Testis (tissue), 3 donors: Measurements from ENCODE around the gene FUT8. TPM values are rescaled to one million over a fixed set of nuclear protein-coding genes. Genes with fewer than 3 reads are reported as not detected.

Experiments
- DNase-seq: peaks from one replicate; pipeline ENCODE4 v3.0.0-alpha.2; 2019
- H3K27ac ChIP-seq, 2 donors: fragments of 200-600 bp; sonication (generic); one replicate each; pipeline ENCODE4 v1.5.1; 2019
- H3K27me3 ChIP-seq: fragments of 200-600 bp; sonication (generic); one replicate; pipeline ENCODE4 v1.5.1; 2019
- H3K36me3 ChIP-seq: fragments of 200-600 bp; sonication (generic); one replicate; pipeline ENCODE4 v1.5.1; 2017; ENCODE audit warnings: low read depth; ENCODE audit errors: missing control alignments
- H3K4me1 ChIP-seq: fragments of 200-600 bp; sonication (generic); one replicate; pipeline ENCODE4 v1.5.1; 2019
- H3K4me3 ChIP-seq, 2 donors: fragments of 200-600 bp; sonication (generic); one replicate each; pipeline ENCODE4 v1.5.1; 2017 to 2019
- H3K9me3 ChIP-seq: fragments of 200-600 bp; sonication (generic); one replicate; pipeline ENCODE4 v1.5.1; 2017
- POLR2A ChIP-seq: fragments of 450-650 bp; IDR thresholded peaks from one replicate; pipeline ENCODE4 v1.6.1; 2017; ENCODE audit warnings: antibody characterized with exemption, mild to moderate bottlenecking, moderate library complexity
- WGBS, 2 donors: methylation state at CpG; one replicate each; pipeline ENCODE4 v1.1.5; 2018; 5-methylcytosine and 5-hydroxymethylcytosine counted together
- intact Hi-C: fragments of 100-400 bp; cut with DNase I; formaldehyde crosslinking; loops from one replicate; pipeline ENCODE4 v1.15.1; 2023; ENCODE audit warnings: low total_unique reads
- polyA plus RNA-seq: library from polyadenylated mRNA; stranded (reverse); fragments of 350-450 nt; fragmentation: Illumina TruSeq; extraction: RNeasy Lipid Tissue Mini Kit (QIAGEN cat#74804); gene quantifications from one replicate; pipeline ENCODE4 v1.2.3, GENCODE V29; 2014; ENCODE audit warnings: low read depth, low replicate concordance; ENCODE audit not compliant: insufficient read depth
- total RNA-seq, 2 donors: library from RNA; depleted of rRNA; stranded (reverse); fragments of >200 nt; gene quantifications; one replicate each; pipeline ENCODE4 v1.2.3, GENCODE V29; 2016
- TF ChIP-seq, protein P1 (sequence below), 3 experiments: fragments of 450-650 bp in 2 of 3; fragments of 200-600 bp in 1 of 3; sonication (generic) in 1 of 3; IDR thresholded peaks; one replicate each; pipeline ENCODE4 v1.5.1; 2016 to 2019; ENCODE audit warnings: antibody characterized with exemption in 3 of 3, mild to moderate bottlenecking in 2 of 3, moderate library complexity in 1 of 3

FUT8 gene
- total and polyA plus RNA-seq, 3 donors from 2014 or later: 47.1 to 68.3 (median 58.7) TPM

DNA sequence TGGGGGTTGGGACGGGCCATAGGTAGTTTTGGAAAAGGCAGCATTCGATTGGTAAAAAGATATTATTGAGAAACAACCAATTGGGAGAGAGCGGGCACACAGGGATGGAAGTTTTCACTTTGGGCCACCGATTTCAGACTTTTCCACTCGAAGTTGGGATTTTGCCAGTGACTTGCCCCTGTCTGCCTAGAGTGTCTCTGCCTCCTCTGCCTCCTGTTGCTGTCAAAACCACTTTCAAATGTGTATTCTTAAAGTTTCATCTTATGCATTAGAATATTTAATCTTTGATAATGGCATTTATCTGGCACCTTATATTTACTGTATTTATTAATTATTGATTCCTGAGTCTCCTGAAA is 182.3 kb downstream of the FUT8 start:
- 92 to 97% methylated on average over 5 of the region's 5 CpGs for WGBS, 2 donors
- Histone ChIP-seq H3K36me3 (no peaks in the 10 kb centered on the region), H3K27me3 (no peaks in the 10 kb centered on the region), H3K9me3 (no peaks in the 10 kb centered on the region), H3K27ac (no peak overlapping the region), H3K4me1 (no peaks in the 10 kb centered on the region), H3K4me3 (no peak overlapping the region)
- intact Hi-C loops: no loop called here
- TF ChIP-seq, protein P1, sequence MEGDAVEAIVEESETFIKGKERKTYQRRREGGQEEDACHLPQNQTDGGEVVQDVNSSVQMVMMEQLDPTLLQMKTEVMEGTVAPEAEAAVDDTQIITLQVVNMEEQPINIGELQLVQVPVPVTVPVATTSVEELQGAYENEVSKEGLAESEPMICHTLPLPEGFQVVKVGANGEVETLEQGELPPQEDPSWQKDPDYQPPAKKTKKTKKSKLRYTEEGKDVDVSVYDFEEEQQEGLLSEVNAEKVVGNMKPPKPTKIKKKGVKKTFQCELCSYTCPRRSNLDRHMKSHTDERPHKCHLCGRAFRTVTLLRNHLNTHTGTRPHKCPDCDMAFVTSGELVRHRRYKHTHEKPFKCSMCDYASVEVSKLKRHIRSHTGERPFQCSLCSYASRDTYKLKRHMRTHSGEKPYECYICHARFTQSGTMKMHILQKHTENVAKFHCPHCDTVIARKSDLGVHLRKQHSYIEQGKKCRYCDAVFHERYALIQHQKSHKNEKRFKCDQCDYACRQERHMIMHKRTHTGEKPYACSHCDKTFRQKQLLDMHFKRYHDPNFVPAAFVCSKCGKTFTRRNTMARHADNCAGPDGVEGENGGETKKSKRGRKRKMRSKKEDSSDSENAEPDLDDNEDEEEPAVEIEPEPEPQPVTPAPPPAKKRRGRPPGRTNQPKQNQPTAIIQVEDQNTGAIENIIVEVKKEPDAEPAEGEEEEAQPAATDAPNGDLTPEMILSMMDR (IDR thresholded peaks at IDR 0.05): no peak
- DNase-seq: no peak

DNA sequence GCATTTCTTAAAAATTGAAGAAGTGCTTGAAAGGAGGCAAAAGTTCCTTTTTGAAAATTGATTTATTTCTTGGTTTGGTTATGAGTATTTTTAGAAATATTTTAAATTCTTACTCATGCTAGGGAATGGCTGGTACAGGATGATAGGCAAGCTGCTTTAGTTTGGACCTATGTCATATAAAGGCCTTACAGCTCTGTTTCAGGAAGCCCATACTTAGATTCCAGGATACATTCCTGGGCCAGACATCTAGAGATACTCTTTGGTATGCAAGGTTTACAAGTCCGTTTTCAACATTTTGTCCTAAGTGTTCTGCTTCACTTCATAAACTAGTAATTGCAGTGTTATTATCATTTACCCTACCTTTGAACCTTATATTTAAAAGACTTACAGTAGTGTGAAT is 186.8 kb downstream of the FUT8 start:
- Histone ChIP-seq H3K9me3 (no peaks in the 10 kb centered on the region), H3K36me3 (no peaks in the 10 kb centered on the region), H3K4me1 (no peaks in the 10 kb centered on the region), H3K4me3 (no peak overlapping the region), H3K27me3 (no peaks in the 10 kb centered on the region), H3K27ac (no peak overlapping the region)
- DNase-seq: no peak
- TF ChIP-seq, protein P1 (IDR thresholded peaks at IDR 0.05): no peak
- no peak for TF ChIP-seq POLR2A
- intact Hi-C loops: no loop called here
- WGBS, 2 donors: 27 to 31% methylated on average over 1 of the region's 1 CpG

DNA sequence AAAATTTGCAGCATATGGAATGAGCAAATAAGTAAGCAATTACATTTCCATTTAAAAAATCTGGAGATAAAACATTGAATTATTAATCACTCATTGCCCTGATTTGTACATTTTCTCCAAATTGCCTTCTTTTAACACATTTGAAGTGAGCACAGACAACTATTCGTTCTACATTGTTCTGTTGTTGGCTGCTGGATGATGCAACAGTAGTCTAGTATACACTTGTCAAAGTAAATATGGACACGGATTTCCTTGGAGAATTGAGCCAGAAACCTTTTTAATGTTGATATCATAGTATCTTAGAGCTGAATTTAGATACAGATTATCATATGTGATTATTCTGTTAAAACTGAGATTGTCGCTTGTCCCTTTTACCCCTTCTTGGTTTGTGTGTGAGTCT is 188.2 kb downstream of the FUT8 start:
- no peaks in the 10 kb centered on the region for H3K4me1 ChIP-seq
- no peaks in the 10 kb centered on the region for H3K36me3 ChIP-seq
- H3K27ac ChIP-seq: no peak overlapping the region
- no peak for TF ChIP-seq POLR2A
- TF ChIP-seq, protein P1 (IDR thresholded peaks at IDR 0.05): no peak
- intact Hi-C loops: no loop called here
- H3K4me3 ChIP-seq: no peak overlapping the region
- 84 to 88% methylated on average over 3 of the region's 3 CpGs for WGBS, 2 donors
- H3K9me3 ChIP-seq: no peaks in the 10 kb centered on the region
- H3K27me3 ChIP-seq: no peaks in the 10 kb centered on the region
- DNase-seq: no peak

DNA sequence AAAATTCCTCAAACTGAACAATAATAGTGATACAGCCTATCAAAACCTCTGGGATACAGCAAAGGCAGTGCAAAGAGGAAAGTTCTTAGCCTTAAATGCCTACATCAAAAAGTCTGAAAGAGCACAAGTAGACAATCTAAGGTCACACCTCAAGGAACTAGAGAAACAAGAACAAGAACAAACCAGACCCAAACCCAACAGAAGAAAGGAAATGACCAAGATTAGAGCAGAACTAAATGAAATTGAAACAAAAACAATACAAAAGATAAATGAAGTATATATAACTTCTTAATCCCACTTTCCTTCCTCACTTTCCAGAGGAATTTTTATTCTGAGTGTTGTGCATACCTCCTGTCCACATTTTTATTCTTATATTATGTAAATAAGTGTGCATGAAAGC is 192.0 kb downstream of the FUT8 start:
- TF ChIP-seq POLR2A: no peak
- TF ChIP-seq, protein P1 (IDR thresholded peaks at IDR 0.05): no peak
- no peaks in the 10 kb centered on the region for H3K4me1 ChIP-seq
- H3K4me3 ChIP-seq: no peak overlapping the region
- intact Hi-C loops: no loop called here
- no peaks in the 10 kb centered on the region for H3K36me3 ChIP-seq
- no peaks in the 10 kb centered on the region for H3K27me3 ChIP-seq
- DNase-seq: no peak
- no peak overlapping the region for H3K27ac ChIP-seq
- no peaks in the 10 kb centered on the region for H3K9me3 ChIP-seq

DNA sequence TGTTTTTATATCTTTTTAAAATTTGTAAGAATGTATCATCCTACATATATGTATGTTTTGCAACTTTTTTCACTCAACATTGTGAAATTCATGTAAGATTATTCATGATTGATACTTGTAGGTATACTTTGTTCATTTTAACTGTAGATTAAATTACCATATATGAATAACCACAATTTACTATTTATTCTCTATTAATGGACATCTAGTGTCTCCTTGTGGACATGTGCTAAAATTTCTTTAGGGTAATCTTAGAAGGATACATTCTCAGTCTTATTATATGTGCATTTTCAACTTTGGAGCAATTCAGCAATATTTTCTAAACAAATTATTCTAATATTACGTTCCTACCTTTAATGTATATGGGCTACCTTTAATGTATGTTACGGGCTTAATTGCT is 192.4 kb downstream of the FUT8 start:
- 61 to 66% methylated on average over 2 of the region's 2 CpGs for WGBS, 2 donors
- H3K4me3 ChIP-seq: no peak overlapping the region
- no peaks in the 10 kb centered on the region for H3K27me3 ChIP-seq
- intact Hi-C loops: no loop called here
- no peaks in the 10 kb centered on the region for H3K9me3 ChIP-seq
- no peak for DNase-seq
- no peak overlapping the region for H3K27ac ChIP-seq
- no peaks in the 10 kb centered on the region for H3K36me3 ChIP-seq
- no peaks in the 10 kb centered on the region for H3K4me1 ChIP-seq
- TF ChIP-seq, protein P1 (IDR thresholded peaks at IDR 0.05): no peak
- TF ChIP-seq POLR2A: no peak
